HepG2 (cell line): ENCODE data around the gene GSTK1. TPM values are rescaled to one million over a fixed set of nuclear protein-coding genes. Genes with fewer than 3 reads are reported as not detected.
A peak's percentile ranks its signal among the peaks of the same experiment; 100 is the strongest.

ENCODE experiments used
- ARID4A ChIP-seq: sonication (generic); formaldehyde crosslinking; IDR thresholded peaks from 2 replicates; pipeline ENCODE4 v1.5.0; 2020; ENCODE audit warnings: mild to moderate bottlenecking, missing genetic modification reagents, borderline replicate concordance
- FOXA3 ChIP-seq: IDR thresholded peaks from 2 replicates; pipeline ENCODE4 v1.6.1; 2016; ENCODE audit warnings: missing genetic modification reagents, missing compliant biosample characterization
- HMG20B ChIP-seq: conservative IDR thresholded peaks from 2 replicates; pipeline ENCODE4 v1.6.1; 2016; ENCODE audit warnings: missing genetic modification reagents, missing compliant biosample characterization
- ISX ChIP-seq: sonication (generic); formaldehyde crosslinking; conservative IDR thresholded peaks from 2 replicates; pipeline ENCODE4 v1.5.0; 2020; ENCODE audit warnings: missing genetic modification reagents
- LCORL ChIP-seq, 2 experiments: fragments of 450-650 bp in 1 of 2; sonication (generic) in 1 of 2; formaldehyde crosslinking in 1 of 2; IDR thresholded peaks; 2 replicates each; pipeline versions ENCODE4 v1.5.0 to v1.6.1; 2017 to 2020; ENCODE audit warnings: antibody characterized with exemption in 1 of 2, missing genetic modification reagents in 1 of 2
- SMC3 ChIP-seq: IDR thresholded peaks from 2 replicates; pipeline ENCODE4 v1.6.1; 2011; ENCODE audit warnings: low read length, improper control_type of control experiment
- SNAPC2 ChIP-seq: sonication (generic); formaldehyde crosslinking; IDR thresholded peaks from 2 replicates; pipeline ENCODE4 v1.8.1; 2022; ENCODE audit warnings: mild to moderate bottlenecking, missing genetic modification reagents
- TBX3 ChIP-seq: fragments of 450-650 bp; IDR thresholded peaks from 2 replicates; pipeline ENCODE4 v1.6.1; 2017; ENCODE audit warnings: antibody characterized with exemption, mild to moderate bottlenecking, inconsistent platforms, borderline replicate concordance
- YY1 ChIP-seq: IDR thresholded peaks from 2 replicates; pipeline ENCODE4 v1.6.1; 2011; ENCODE audit warnings: low read length, low read depth, moderate library complexity, mild to moderate bottlenecking; ENCODE audit not compliant: insufficient read depth, insufficient replicate concordance
- ZNF142 ChIP-seq: sonication (generic); formaldehyde crosslinking; IDR thresholded peaks from 2 replicates; pipeline ENCODE4 v1.4.0; 2020; ENCODE audit warnings: missing genetic modification reagents
- ZNF3 ChIP-seq: IDR thresholded peaks from 2 replicates; pipeline ENCODE4 v1.7.0; 2017; ENCODE audit warnings: inconsistent platforms
- ZNF737 ChIP-seq: sonication (generic); formaldehyde crosslinking; IDR thresholded peaks from 2 replicates; pipeline ENCODE4 v1.5.0; 2020; ENCODE audit warnings: missing genetic modification reagents, mild to moderate bottlenecking, borderline replicate concordance
- ZNF839 ChIP-seq: sonication (generic); formaldehyde crosslinking; IDR thresholded peaks from 2 replicates; pipeline ENCODE4 v1.4.0; 2020; ENCODE audit warnings: missing genetic modification reagents, mild to moderate bottlenecking, borderline replicate concordance
- ZXDC ChIP-seq: sonication (generic); formaldehyde crosslinking; IDR thresholded peaks from 2 replicates; pipeline ENCODE4 v1.5.0; 2020; ENCODE audit warnings: mild to moderate bottlenecking, missing genetic modification reagents
- polyA plus RNA-seq, 8 experiments: library from polyadenylated mRNA; depleted of rRNA in 3 of 8; stranded (reverse) in 7 of 8; unstranded in 1 of 8; fragments of >200 nt; fragmentation: Illumina TruSeq in 4 of 8; extraction: Trizol in 4 of 8; gene quantifications; 2 replicates each; pipeline versions ENCODE4 v1.2.1 to v1.2.3, GENCODE V29; 2011 to 2016; ENCODE audit warnings: low read depth in 4 of 8, missing spikeins in 1 of 8, mixed read lengths in 1 of 8; ENCODE audit not compliant: insufficient read depth in 1 of 8
- total RNA-seq, 5 experiments: library from RNA; depleted of rRNA; stranded (reverse); fragments of >200 nt; fragmentation: Illumina TruSeq; extraction: Trizol; gene quantifications; 2 replicates each; pipeline ENCODE4 v1.2.3, GENCODE V29; 2016; ENCODE audit warnings: low read depth in 1 of 5

Gene GSTK1
- total and polyA plus RNA-seq, 2 of the 13 experiments (the other 11 are each of a cell fraction or from before 2014, with no cell fraction given), result 64.6 to 92.1 TPM

DNA sequence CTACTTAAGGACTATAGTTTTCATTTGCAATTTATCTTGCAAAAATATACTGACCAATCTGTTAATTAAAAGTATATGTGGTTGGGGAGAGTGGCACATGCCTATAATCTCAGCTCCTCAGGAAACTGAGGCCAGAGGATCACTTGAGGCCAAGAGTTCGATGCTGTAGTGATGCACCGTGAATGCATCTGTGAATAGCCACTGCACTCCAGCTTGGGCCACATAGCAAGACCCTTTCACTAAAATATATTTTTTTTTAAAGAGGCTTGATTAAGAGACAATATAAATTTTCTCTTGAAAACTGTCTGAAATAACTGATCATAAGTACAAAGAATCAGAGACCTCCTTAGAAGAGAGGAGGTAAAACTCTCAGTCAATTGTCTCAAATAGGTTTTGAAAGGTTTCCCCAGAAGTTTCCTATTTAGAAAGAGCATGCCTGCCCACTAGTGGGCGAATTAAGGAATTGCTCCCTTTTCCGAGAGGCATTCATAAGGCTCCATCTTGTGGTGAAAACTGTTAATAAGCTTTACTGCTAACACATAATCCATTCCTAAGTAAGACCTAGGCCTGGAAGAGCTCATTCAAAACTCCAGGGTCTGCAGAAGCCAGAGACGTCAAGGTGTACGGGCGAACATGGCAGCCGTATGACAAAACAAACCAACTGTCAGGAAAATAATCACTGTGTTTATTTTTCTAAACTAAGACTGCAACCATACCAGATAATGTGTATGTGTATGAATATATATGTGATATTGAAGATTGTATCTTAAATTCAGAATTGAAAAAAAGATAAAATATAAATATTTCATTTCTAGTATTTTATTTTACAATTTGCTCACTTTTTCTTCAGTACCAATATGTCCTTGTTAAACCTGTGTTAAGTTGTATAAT, 48.2 kb upstream of the GSTK1 start (continued):
- no peak for TF ChIP-seq ARID4A
- no peak for TF ChIP-seq ZNF142 (CRISPR knock-in tag)
- TF ChIP-seq FOXA3 (CRISPR knock-in tag), result no peak
- TF ChIP-seq ZNF839 (CRISPR knock-in tag), result no peak
- no peak for TF ChIP-seq ZNF737 (CRISPR knock-in tag)
- no peak for TF ChIP-seq HMG20B (CRISPR knock-in tag)
- no peak for TF ChIP-seq SNAPC2 (CRISPR knock-in tag)
- no peak for TF ChIP-seq ISX (CRISPR knock-in tag)
- no peak for TF ChIP-seq ZXDC (CRISPR knock-in tag)
- no peak for TF ChIP-seq YY1
- no peak for TF ChIP-seq TBX3
- no peak for TF ChIP-seq ZNF3
- TF ChIP-seq LCORL (IDR thresholded peaks at IDR 0.05), result no peak
- no peak for TF ChIP-seq LCORL (CRISPR knock-in tag; IDR thresholded peaks at IDR 0.05)
- TF ChIP-seq SMC3, result peak; percentile 99
